Right lobe of liver (tissue), 6 donors: ENCODE measurements around the gene SLC24A5. TPM values are rescaled to one million over a fixed set of nuclear protein-coding genes. Genes with fewer than 3 reads are reported as not detected.

ENCODE experiments used
- ATAC-seq, 4 donors: fragments of 200-7000 bp; cut with Tn5 transposase; one replicate each; pipeline ENCODE4 v1.9.1; 2020; ENCODE audit warnings: mild to moderate bottlenecking in 4 of 4, moderate library complexity in 4 of 4
- DNase-seq, 3 donors: peaks; one replicate each; pipeline ENCODE4 v3.0.0-alpha.2; 2020
- H3K27ac ChIP-seq, 3 donors: fragments of 200-600 bp; one replicate each; pipeline ENCODE4 v1.8.0; 2022
- H3K27me3 ChIP-seq, 2 donors: fragments of 200-600 bp; one replicate each; pipeline ENCODE4 v1.8.0; 2022
- H3K36me3 ChIP-seq, 4 donors: fragments of 200-600 bp; sonication (generic) in 1 of 4; one replicate each; pipeline versions ENCODE4 v1.5.1 to v1.8.0; 2017 to 2022; ENCODE audit warnings: control low read depth in 1 of 4
- H3K4me1 ChIP-seq, 4 donors: fragments of 200-600 bp; sonication (generic) in 1 of 4; one replicate each; pipeline versions ENCODE4 v1.5.1 to v1.8.0; 2017 to 2022; ENCODE audit warnings: control low read depth in 1 of 4
- H3K4me3 ChIP-seq, 3 donors: fragments of 200-600 bp; one replicate each; pipeline ENCODE4 v1.8.0; 2022
- H3K9me3 ChIP-seq, 4 donors: fragments of 200-600 bp; sonication (generic) in 1 of 4; one replicate each; pipeline versions ENCODE4 v1.5.1 to v1.8.0; 2017 to 2022; ENCODE audit warnings: control low read depth in 1 of 4
- POLR2A ChIP-seq: fragments of 450-650 bp; IDR thresholded peaks from one replicate; pipeline ENCODE4 v1.6.1; 2017; ENCODE audit warnings: antibody characterized with exemption, mild to moderate bottlenecking
- WGBS: methylation state at CpG from one replicate; pipeline ENCODE4 v1.1.6; 2018; ENCODE audit warnings: low coverage, low lambda C conversion rate; ENCODE audit not compliant: insufficient coverage; ENCODE audit errors: missing lambda C conversion rate; 5-methylcytosine and 5-hydroxymethylcytosine counted together
- intact Hi-C, 2 donors: fragments of 100-400 bp; cut with DNase I; formaldehyde crosslinking; loops; one replicate each; pipeline versions ENCODE4 v1.11.2 to v1.14.1; 2022
- long read RNA-seq: library from polyadenylated mRNA; unstranded; transcript quantifications from one replicate; pipeline ENCODE4 v2.0.0, GENCODE V29; 2019
- total RNA-seq, 6 experiments: library from RNA; depleted of rRNA in 2 of 6; stranded (reverse); fragments of >200 nt in 2 of 6; fragmentation: NEBNext Ultra II Directional in 3 of 6; extraction: Animal tissue kit (Norgen Biotek cat#: 25700) in 3 of 6; gene quantifications; one replicate each; pipeline versions ENCODE4 v1.1.0 to v1.2.4, GENCODE V29; 2016 to 2023
- TF ChIP-seq, protein P1 (sequence below), 4 donors: fragments of 200-600 bp in 3 of 4; fragments of 450-650 bp in 1 of 4; IDR thresholded peaks; one replicate each; pipeline versions ENCODE4 v1.5.1 to v1.8.0; 2016 to 2022; ENCODE audit warnings: antibody characterized with exemption in 4 of 4, mild to moderate bottlenecking in 2 of 4
- donor health status: DM: no; HTN: yes; CAD: no.
- donor health status: DM: no; HTN: no; CAD: no.
- donor health status: DM: no; HTN: no; CAD: no.
- donor health status: DM: no; HTN: yes; CAD: no.
- donor health status: DM: no; HTN: yes; CAD: no.

SLC24A5 gene
- not detected for total RNA-seq
- long read RNA-seq: 0 reads

DNA sequence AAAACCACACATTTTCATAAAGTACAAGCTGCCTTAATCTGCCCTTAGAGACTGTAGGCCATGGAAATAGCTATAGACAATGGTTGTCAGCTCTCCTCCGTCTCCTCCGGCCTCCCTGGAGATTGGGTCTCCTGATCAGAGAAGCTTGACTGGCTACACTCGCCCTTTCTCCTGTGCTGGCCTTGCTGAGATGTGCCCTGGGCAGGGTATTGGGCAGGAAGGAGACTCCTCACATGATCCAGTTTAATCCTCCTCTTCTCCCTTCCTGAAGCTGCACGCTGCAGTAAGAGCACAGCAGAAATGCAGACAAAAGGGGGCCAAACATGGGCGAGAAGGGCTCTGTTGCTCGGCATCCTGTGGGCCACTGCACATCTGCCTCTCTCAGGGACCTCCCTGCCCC lies at the start of gene SLC24A5:
Gene SLC24A5 (plus strand): TSS at position 246 of the 400 bp plus-strand sequence. CDS start 55 bp downstream, at position 301.
- DNase-seq: no peak
- no peak for TF ChIP-seq POLR2A
- TF ChIP-seq, protein P1, sequence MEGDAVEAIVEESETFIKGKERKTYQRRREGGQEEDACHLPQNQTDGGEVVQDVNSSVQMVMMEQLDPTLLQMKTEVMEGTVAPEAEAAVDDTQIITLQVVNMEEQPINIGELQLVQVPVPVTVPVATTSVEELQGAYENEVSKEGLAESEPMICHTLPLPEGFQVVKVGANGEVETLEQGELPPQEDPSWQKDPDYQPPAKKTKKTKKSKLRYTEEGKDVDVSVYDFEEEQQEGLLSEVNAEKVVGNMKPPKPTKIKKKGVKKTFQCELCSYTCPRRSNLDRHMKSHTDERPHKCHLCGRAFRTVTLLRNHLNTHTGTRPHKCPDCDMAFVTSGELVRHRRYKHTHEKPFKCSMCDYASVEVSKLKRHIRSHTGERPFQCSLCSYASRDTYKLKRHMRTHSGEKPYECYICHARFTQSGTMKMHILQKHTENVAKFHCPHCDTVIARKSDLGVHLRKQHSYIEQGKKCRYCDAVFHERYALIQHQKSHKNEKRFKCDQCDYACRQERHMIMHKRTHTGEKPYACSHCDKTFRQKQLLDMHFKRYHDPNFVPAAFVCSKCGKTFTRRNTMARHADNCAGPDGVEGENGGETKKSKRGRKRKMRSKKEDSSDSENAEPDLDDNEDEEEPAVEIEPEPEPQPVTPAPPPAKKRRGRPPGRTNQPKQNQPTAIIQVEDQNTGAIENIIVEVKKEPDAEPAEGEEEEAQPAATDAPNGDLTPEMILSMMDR (IDR thresholded peaks at IDR 0.05): no peak
- 80% methylated on average over 1 of the region's 6 CpGs for WGBS
- Histone ChIP-seq H3K27me3 (no peaks in the 10 kb centered on the region), H3K27ac (no peak within 1 kb of the TSS), H3K4me1 (no peaks in the 10 kb centered on the region), H3K36me3 (no peaks in the 10 kb centered on the region), H3K4me3 (no peak within 1 kb of the TSS), H3K9me3 (no peaks in the 10 kb centered on the region)
- intact Hi-C loops: no loop called here
- no peak for ATAC-seq

DNA sequence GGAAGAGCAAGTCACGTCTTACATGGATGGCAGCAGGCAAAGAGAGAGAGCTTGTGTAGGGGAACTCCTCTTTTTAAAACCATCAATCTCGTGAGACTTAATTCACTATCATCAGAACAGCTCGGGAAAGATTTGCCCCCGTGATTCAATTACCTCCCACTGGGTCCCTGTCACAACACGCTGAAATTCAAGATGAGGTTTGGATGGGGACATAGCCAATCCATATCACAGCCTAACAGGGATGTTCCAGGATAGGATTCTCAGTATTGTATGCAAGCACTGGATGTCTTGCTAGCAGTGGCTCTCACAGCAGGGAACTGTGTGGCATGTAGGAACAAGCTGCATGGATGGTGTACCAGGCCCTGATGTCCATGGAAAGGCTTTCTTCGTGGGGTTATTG lies 47.8 kb upstream of the SLC24A5 start:
- WGBS: 46% methylated on average over 6 of the region's 6 CpGs
- TF ChIP-seq, protein P1 (IDR thresholded peaks at IDR 0.05): no peak
- no peak for TF ChIP-seq POLR2A
- no peaks in the 10 kb centered on the region for H3K36me3 ChIP-seq
- H3K27ac ChIP-seq: no peak overlapping the region
- H3K4me1 ChIP-seq: no peaks in the 10 kb centered on the region
- no peaks in the 10 kb centered on the region for H3K9me3 ChIP-seq
- ATAC-seq (no peak), DNase-seq (no peak)
- no peaks in the 10 kb centered on the region for H3K27me3 ChIP-seq
- intact Hi-C loops: no loop called here
- H3K4me3 ChIP-seq: no peak overlapping the region

DNA sequence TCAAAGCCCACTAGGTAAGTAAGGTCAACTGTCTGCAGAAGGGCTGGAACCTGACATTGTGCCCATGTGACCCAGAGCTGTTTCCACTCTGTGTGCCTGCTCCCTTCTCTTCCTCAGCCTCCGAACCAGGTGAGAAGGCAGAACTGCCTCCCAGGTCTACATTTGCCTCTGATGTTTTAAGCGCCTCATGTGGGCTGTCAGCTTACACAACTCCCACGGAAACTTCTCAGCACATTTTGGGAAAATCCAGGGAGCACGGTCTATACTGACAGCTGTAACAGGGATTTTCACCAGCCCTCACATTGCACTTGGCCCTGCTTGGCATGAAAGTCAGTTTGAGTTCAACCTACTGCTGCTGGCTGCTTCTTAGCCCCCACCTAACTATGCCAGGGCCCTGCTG lies 46.9 kb upstream of the SLC24A5 start:
- ATAC-seq (no peak), DNase-seq (no peak)
- H3K36me3 ChIP-seq: no peaks in the 10 kb centered on the region
- intact Hi-C loops: no loop called here
- no peak overlapping the region for H3K27ac ChIP-seq
- TF ChIP-seq POLR2A: no peak
- TF ChIP-seq, protein P1 (IDR thresholded peaks at IDR 0.05): no peak
- H3K27me3 ChIP-seq: no peaks in the 10 kb centered on the region
- H3K4me3 ChIP-seq: no peak overlapping the region
- 78% methylated on average over 3 of the region's 4 CpGs for WGBS
- H3K9me3 ChIP-seq: no peaks in the 10 kb centered on the region
- H3K4me1 ChIP-seq: no peaks in the 10 kb centered on the region

DNA sequence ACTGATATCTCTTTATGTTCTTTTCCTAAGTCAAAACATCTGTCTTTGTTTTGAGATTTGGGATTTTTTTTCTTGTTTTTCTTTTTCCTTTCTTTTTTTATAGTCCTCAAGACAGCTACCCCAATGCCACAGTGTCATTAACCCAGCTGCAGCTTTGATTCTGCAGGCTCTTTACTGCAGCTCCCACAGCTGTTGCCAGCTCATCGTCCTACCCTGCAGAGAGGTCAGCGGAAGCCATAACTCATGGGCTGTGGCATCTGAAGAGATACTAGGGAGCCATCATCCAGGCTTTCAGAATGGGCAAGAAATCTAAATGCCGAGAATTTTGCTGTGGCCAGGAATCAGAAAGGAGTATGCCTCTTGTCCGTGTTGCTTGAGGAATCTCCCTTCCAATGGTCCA lies 44.3 kb upstream of the SLC24A5 start:
- TF ChIP-seq, protein P1 (IDR thresholded peaks at IDR 0.05): no peak
- TF ChIP-seq POLR2A: no peak
- intact Hi-C loops: no loop called here
- 37% methylated on average over 4 of the region's 4 CpGs for WGBS
- Histone ChIP-seq H3K4me3 (no peak overlapping the region), H3K9me3 (no peaks in the 10 kb centered on the region), H3K27ac (no peak overlapping the region), H3K36me3 (no peaks in the 10 kb centered on the region), H3K27me3 (no peaks in the 10 kb centered on the region), H3K4me1 (no peaks in the 10 kb centered on the region)
- no peak for DNase-seq
- ATAC-seq: no peak

DNA sequence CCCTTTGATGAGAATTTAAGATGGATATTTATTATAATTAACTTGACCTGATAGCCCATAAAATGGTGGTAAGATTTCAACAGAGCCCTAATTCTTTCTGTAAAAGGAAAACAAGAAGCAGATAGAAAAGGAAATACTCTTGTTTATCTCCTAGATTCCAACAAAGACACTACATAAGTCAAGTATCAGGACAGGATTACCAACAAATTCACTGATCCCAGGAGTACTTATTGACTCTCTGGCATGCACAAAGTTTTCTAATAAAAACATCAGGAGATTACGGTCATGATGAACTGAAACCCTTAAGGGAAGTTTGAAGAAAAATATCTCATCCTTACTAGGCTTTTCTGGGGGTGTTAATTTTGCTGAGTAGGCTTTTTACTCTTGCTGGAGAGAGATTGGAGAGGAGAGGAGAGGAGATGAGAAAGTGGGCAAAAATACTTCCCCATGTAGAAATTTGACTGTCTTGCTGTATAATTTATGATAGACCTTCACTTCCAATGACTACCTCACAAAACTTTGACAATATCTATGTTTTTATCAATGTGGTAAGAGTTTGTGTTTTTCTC lies 43.1 kb upstream of the SLC24A5 start:
- WGBS: 11% methylated on average over 1 of the region's 1 CpG
- Histone ChIP-seq H3K4me1 (no peaks in the 10 kb centered on the region), H3K27me3 (no peaks in the 10 kb centered on the region), H3K4me3 (no peak overlapping the region), H3K27ac (no peak overlapping the region), H3K9me3 (no peaks in the 10 kb centered on the region), H3K36me3 (no peaks in the 10 kb centered on the region)
- ATAC-seq: no peak
- intact Hi-C loops: no loop called here
- DNase-seq: no peak
- TF ChIP-seq, protein P1 (IDR thresholded peaks at IDR 0.05): no peak
- TF ChIP-seq POLR2A: no peak
